GM13977 (cell line): ENCODE results near the gene TCERG1.
A peak's percentile ranks its signal among the peaks of the same experiment; 100 is the strongest.

Source experiments
- DNase-seq: peaks from one replicate; pipeline ENCODE4 v3.0.0; 2012; ENCODE audit warnings: low spot score
- in situ Hi-C: fragments of 300-500 bp; cut with MboI; formaldehyde crosslinking; loops from one replicate; pipeline ENCODE4 v1.12.0; 2022; ENCODE audit warnings: low sequenced_read_pairs, low pct_unique_long_range_greater_than_20kb, mixed read lengths, inconsistent platforms; ENCODE audit not compliant: unreplicated experiment
- TF ChIP-seq, protein P1 (sequence below): IDR thresholded peaks from 2 replicates; pipeline ENCODE4 v1.5.1; 2012; ENCODE audit warnings: mild to moderate bottlenecking, control low read depth; ENCODE audit not compliant: insufficient read depth; ENCODE audit errors: extremely low read depth, missing control alignments

TCERG1 gene

DNA sequence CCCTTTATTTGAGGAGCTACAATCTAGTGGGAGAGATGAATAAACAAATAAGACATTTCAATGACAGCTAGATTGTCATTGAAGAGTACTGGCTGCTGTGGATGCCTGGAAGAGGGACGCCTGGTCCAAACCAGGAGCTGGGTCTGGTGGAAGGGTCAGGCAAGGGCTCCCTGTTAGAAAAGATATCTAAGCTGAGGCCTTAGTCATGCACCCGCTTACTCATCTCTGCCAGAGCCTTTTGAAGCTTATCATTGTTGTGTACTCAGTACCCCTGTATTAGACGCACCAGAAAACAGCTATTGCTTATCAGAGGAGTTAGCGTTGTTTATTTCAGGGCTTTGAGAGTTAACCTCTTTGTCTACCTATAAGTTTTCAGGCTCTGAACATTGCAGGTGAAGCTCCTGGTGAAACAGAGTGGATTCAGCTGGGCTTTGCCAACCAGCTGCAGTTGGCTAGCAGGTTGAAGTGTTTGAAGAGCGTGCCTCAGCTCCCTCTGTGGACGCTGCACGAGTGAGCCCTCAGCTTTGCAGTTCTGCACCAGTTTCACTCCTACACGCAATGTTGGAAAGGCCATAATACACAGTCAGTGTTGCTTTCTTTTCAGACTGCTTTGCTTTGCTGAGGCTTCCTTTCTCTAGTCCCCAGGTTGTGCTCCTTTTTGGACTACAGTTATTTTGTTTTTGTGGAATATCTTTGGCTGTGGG, 74.4 kb downstream of the TCERG1 start:
- TF ChIP-seq, protein P1, sequence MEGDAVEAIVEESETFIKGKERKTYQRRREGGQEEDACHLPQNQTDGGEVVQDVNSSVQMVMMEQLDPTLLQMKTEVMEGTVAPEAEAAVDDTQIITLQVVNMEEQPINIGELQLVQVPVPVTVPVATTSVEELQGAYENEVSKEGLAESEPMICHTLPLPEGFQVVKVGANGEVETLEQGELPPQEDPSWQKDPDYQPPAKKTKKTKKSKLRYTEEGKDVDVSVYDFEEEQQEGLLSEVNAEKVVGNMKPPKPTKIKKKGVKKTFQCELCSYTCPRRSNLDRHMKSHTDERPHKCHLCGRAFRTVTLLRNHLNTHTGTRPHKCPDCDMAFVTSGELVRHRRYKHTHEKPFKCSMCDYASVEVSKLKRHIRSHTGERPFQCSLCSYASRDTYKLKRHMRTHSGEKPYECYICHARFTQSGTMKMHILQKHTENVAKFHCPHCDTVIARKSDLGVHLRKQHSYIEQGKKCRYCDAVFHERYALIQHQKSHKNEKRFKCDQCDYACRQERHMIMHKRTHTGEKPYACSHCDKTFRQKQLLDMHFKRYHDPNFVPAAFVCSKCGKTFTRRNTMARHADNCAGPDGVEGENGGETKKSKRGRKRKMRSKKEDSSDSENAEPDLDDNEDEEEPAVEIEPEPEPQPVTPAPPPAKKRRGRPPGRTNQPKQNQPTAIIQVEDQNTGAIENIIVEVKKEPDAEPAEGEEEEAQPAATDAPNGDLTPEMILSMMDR = no peak
- no peak for DNase-seq
- in situ Hi-C loops = no loop called here

DNA sequence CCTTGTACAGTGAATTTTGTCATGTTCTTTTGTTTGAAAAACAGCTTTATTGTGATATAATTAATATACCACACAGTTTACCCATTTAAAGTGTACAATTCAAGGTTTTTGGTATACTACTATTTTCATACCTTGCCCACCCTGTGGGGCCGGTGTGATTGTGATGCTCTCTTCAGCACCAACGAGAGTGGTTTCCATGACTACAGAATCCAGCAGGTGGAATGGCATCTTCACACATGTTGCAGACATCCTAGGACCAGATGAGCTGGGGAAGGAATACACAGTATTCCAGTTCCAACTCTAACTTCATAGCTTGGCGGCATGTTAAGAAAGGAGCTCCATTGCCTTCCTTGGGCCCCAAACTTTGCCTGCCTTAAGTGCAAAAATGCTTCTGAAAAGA, 76.6 kb downstream of the TCERG1 start:
- TF ChIP-seq, protein P1 = no peak
- in situ Hi-C loops = no loop called here
- DNase-seq = no peak

DNA sequence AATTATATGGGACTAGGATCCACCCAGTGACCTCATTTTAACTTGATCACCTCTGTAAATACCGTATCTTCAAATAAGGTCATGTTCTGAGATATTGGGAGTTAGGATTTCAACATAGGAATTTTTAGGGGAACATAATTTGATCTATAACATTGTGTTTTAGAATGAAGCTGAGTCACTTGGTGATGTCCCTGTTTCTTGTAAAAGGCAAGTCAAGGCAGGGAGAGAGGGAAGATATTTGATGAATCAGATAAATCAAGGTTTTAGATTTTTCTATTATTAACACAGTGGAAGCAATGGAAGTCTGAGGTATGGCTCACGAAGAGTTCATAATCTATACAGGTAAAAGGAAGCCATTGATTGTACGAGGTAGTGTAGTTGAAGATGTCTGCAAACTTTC, 80.7 kb downstream of the TCERG1 start:
- TF ChIP-seq, protein P1 = no peak
- in situ Hi-C loops = loop anchor here (25.0 kb wide), 1 partner anchor 660 kb away; no protein-coding TSS in a partner anchor
- no peak for DNase-seq

DNA sequence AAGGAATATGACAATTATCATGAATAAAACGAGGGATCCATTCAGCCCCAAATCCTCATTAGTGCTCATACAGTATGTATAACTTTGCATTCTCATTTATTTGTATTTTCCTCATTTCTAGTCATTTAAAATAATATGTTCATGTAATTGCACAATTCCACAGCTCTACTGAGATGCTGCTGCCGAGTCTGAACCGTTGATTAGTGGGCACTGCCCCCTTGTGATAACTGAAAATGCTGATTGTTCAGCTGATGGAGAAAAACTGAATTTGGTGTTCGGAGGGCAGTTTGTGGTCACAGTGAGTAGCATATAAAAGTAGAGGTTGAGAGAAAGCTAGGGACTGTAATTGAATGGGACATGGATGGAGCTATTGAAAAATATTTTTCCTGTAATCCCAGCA, 81.1 kb downstream of the TCERG1 start:
- in situ Hi-C loops = loop anchor here (25.0 kb wide), 1 partner anchor 659 kb away; no protein-coding TSS in a partner anchor
- TF ChIP-seq, protein P1 = no peak
- no peak for DNase-seq

DNA sequence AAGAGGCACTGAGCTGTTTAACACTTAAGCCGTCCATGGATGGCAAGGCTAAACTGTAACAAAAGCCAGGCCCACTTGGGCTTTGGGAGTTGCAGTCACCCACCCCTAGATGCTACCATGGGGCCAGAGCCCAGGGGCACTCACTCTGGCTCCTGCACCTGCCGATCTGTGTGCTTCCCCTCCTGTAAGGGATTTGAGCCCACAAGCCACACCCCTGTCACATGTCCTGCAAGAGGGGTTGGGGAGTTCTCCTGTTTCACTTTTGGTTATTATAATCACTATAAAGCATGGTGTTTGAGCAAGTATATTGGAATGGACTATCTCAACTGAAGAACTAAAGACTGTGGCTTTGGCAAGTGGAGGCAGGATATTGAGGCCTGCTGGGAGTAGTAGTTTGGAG, 82.9 kb downstream of the TCERG1 start:
- DNase-seq = peak; percentile 30
- in situ Hi-C loops = loop anchor here (25.0 kb wide), 1 partner anchor 657 kb away; no protein-coding TSS in a partner anchor
- TF ChIP-seq, protein P1 = no peak

DNA sequence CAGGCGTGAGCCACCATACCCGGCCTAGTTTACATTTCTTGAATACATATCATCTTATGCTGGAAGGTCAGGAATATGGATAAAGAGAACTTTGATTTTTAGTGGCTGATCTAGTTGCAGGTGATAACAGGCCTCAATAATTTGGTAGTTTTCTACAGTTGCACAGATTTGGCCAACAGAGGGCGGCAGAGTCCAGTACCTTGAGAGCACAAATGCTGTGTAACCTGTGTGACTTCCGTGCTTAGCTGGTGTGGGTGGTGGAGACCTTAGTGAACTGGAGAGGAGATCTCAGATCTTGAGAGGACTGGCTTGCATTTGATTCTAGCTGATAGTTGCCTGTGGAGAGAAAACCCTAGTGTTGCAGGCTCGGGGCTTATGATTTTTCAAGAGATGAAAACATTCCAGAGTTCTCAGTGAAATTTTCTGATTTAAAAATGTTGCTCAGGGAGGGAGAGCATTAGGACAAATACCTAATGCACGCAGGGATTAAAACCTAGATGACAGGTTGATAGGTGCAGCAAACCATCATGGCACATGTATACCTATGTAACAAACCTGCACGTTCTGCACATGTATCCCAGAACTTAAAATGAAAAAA, 86.2 kb downstream of the TCERG1 start:
- DNase-seq = peak; percentile 73
- TF ChIP-seq, protein P1 = peak; percentile 93
- in situ Hi-C loops = loop anchor here (25.0 kb wide), 1 partner anchor 654 kb away; no protein-coding TSS in a partner anchor
